ENCODE results near the gene NFKBIE. TPM values are rescaled to one million over a fixed set of nuclear protein-coding genes. Genes with fewer than 3 reads are reported as not detected.

NFKBIE gene
- total and polyA plus RNA-seq, 2 of the 13 experiments (the other 11 are each of a cell fraction or from before 2014, with no cell fraction given) = 6.7 to 14.5 TPM

GRCh38 chr6:44265007-44265721, at the start of gene NFKBIE (continued):
- no peak for TF ChIP-seq ZNF281 (CRISPR knock-in tag; IDR thresholded peaks at IDR 0.05; ENCODE audit: borderline replicate concordance)
- no peak for TF ChIP-seq PLSCR1 (CRISPR knock-in tag; IDR thresholded peaks at IDR 0.05; ENCODE audit: borderline replicate concordance)
- TF ChIP-seq SMARCE1 (IDR thresholded peaks at IDR 0.05; ENCODE audit: borderline replicate concordance) = no peak
- no peak for TF ChIP-seq ZNF160 (CRISPR knock-in tag; IDR thresholded peaks at IDR 0.05)
- TF ChIP-seq ZNF616 (CRISPR knock-in tag; IDR thresholded peaks at IDR 0.05; ENCODE audit: low read depth) = no peak
- no peak for TF ChIP-seq ZNF326 (CRISPR knock-in tag; IDR thresholded peaks at IDR 0.05; ENCODE audit: borderline replicate concordance)
- TF ChIP-seq KDM3A (CRISPR knock-in tag; IDR thresholded peaks at IDR 0.05; ENCODE audit: low read depth) = peak; percentile 46
- no peak for TF ChIP-seq PREB (CRISPR knock-in tag; IDR thresholded peaks at IDR 0.05)
- no peak for TF ChIP-seq NR1H2 (CRISPR knock-in tag; IDR thresholded peaks at IDR 0.05; ENCODE audit: borderline replicate concordance, low read depth)
- TF ChIP-seq ZNF235 (CRISPR knock-in tag; IDR thresholded peaks at IDR 0.05; ENCODE audit: borderline replicate concordance) = 0 out of 2 replicates have a peak, but pooled peaks have one; percentile 63
- no peak for TF ChIP-seq IRX3 (CRISPR knock-in tag; IDR thresholded peaks at IDR 0.05; ENCODE audit: borderline replicate concordance, low read depth)
- TF ChIP-seq GTF2F1 (IDR thresholded peaks at IDR 0.05; ENCODE audit: low read length) = no peak
- TF ChIP-seq, protein P1, sequence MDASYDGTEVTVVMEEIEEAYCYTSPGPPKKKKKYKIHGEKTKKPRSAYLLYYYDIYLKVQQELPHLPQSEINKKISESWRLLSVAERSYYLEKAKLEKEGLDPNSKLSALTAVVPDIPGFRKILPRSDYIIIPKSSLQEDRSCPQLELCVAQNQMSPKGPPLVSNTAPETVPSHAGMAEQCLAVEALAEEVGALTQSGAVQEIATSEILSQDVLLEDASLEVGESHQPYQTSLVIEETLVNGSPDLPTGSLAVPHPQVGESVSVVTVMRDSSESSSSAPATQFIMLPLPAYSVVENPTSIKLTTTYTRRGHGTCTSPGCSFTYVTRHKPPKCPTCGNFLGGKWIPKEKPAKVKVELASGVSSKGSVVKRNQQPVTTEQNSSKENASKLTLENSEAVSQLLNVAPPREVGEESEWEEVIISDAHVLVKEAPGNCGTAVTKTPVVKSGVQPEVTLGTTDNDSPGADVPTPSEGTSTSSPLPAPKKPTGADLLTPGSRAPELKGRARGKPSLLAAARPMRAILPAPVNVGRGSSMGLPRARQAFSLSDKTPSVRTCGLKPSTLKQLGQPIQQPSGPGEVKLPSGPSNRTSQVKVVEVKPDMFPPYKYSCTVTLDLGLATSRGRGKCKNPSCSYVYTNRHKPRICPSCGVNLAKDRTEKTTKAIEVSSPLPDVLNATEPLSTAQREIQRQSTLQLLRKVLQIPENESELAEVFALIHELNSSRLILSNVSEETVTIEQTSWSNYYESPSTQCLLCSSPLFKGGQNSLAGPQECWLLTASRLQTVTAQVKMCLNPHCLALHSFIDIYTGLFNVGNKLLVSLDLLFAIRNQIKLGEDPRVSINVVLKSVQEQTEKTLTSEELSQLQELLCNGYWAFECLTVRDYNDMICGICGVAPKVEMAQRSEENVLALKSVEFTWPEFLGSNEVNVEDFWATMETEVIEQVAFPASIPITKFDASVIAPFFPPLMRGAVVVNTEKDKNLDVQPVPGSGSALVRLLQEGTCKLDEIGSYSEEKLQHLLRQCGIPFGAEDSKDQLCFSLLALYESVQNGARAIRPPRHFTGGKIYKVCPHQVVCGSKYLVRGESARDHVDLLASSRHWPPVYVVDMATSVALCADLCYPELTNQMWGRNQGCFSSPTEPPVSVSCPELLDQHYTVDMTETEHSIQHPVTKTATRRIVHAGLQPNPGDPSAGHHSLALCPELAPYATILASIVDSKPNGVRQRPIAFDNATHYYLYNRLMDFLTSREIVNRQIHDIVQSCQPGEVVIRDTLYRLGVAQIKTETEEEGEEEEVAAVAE (CRISPR knock-in tag; IDR thresholded peaks at IDR 0.05; ENCODE audit: borderline replicate concordance) = peak; percentile 16; the same call in 1 of the 2 replicates
- TF ChIP-seq, protein P2, sequence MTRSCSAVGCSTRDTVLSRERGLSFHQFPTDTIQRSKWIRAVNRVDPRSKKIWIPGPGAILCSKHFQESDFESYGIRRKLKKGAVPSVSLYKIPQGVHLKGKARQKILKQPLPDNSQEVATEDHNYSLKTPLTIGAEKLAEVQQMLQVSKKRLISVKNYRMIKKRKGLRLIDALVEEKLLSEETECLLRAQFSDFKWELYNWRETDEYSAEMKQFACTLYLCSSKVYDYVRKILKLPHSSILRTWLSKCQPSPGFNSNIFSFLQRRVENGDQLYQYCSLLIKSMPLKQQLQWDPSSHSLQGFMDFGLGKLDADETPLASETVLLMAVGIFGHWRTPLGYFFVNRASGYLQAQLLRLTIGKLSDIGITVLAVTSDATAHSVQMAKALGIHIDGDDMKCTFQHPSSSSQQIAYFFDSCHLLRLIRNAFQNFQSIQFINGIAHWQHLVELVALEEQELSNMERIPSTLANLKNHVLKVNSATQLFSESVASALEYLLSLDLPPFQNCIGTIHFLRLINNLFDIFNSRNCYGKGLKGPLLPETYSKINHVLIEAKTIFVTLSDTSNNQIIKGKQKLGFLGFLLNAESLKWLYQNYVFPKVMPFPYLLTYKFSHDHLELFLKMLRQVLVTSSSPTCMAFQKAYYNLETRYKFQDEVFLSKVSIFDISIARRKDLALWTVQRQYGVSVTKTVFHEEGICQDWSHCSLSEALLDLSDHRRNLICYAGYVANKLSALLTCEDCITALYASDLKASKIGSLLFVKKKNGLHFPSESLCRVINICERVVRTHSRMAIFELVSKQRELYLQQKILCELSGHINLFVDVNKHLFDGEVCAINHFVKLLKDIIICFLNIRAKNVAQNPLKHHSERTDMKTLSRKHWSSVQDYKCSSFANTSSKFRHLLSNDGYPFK (CRISPR knock-in tag; IDR thresholded peaks at IDR 0.05; ENCODE audit: borderline replicate concordance) = peak; percentile 30; the same call in 1 of the 2 replicates
- no peak for TF ChIP-seq ZNF781 (CRISPR knock-in tag; IDR thresholded peaks at IDR 0.05; ENCODE audit: borderline replicate concordance, not compliant biosample characterization)

Measured in HepG2 (cell line).